GM18505 (cell line): ENCODE measurements around the gene RNU6-1.
A peak's percentile ranks its signal among the peaks of the same experiment; 100 is the strongest.

Experiments used
- ATAC-seq: cut with Tn5 transposase; IDR thresholded peaks from one replicate; pipeline ENCODE4 v1.9.1; 2021; ENCODE audit not compliant: unreplicated experiment
- POLR2A ChIP-seq: IDR thresholded peaks from 4 replicates; pipeline ENCODE4 v1.6.1; 2011; ENCODE audit warnings: borderline replicate concordance; ENCODE audit not compliant: insufficient read depth, insufficient read length; ENCODE audit errors: extremely low read depth

RNU6-1 gene

DNA sequence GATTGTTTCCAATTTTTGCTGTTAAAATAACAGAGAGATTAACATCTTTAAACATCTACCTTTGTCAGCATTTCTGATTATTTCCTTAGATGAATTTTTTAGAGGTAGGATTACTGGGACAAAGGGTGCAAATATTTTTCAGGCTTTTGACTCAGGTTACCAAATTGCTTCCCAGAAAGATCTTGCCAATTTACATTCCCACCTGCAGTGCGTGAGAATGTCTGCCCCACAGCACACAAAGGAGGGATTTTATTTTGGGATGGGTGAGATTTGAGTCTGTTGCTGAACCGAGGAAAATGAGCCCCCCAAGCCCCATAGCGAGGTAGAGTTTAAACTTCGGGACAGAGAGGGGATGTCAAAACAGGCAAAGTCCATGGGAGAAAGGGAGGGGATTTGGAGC, 25.9 kb upstream of the RNU6-1 start:
- no peak for TF ChIP-seq POLR2A
- no peak for ATAC-seq

DNA sequence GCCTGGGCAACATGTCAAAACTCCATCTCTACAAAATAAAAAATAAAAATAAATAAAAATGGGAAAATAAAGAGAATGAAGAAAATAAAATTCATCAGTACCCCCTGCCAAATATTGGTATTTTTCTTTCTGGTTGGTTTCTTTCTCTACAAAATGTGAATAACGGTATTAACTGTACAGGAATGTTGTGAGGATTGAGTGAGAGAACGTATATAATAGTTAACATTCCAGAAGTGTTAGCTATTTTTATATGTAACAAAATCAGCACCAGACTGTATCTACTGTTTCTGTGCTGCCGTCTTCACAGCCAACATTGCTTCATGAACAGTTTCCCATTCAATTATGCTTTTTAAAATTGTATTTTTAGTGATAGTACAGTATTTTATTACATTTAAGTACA, 25.5 kb upstream of the RNU6-1 start:
- no peak for TF ChIP-seq POLR2A
- ATAC-seq, result no peak

DNA sequence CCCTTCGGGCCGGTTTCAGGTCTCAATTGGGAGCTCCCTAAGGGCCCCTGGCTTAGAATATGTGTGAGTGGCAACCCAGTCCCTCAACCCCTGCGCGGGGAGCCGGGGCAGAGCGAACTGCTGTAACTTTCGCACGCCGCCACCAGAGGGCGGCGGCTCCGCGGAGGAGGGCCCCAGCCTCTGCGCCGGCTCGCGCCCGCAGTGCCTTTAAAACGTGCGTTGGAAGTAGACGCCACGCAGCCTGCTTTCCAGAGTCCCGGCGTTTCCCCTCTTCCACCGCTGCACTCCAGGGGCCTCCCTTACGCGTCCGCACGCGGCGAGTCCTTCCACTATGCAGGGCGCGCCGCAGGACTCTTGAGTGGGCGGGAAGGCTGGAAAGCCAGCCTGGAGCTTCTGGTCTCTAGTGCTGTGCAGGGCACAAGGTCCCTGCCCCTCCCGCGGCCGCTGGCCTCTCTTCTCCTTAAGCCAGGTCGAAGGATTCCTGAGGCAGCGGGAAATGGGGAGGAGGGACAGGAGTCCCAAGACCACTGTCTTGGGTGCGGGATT, 23.7 kb upstream of the RNU6-1 start:
- ATAC-seq, result peak; percentile 79
- no peak for TF ChIP-seq POLR2A

DNA sequence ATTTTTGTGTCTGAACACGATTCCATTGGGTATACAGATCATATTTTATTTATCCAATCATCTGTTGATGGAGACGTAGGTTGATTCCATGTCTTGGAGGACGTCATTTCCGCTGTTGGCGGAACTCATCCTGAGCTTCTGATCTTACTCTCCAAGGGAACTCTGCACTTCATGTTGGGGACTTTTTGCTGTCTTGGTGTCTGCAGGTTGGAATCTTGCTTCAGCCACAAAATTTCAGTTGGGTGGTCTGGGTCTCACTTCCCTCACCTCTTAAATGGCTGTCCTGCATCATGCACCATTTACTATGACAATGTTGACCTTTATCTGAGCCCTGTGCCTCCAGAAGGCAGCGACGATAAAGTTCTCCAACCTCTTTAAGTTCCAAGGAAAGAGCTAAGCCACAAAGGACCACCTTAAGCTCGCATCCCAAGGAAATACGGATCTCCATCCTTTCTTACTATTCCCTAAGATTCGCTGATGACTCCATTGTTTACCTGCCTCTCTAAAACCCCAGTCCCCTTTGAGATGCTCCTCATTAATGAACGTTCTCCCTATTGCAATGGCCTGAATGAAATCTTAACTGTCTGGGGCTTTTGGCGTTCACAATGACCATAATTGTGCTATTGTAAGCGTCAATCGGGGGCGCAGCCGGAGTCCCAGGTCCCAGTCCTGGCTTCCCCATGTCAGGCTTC, 23.1 kb upstream of the RNU6-1 start:
- ATAC-seq, result peak; percentile 28
- TF ChIP-seq POLR2A, result no peak

DNA sequence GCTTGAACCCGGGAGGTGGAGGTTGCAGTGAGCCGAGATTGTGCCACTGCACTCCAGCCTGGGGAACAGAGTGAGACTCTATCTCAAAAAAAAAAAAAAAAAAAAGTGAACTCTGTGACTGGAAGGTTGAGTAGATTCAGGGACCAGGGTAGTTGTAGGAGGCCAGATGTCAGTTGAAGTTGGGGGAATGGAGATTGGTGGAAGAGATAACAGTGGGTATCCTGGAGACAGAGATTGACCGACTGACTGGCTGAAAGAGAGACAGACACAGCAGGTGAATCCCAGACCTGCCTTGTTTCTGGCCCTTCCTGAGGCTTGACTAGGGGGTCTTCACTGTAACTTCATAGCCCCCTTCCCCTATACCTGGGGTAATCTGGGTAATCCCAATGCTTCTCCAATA, 22.1 kb upstream of the RNU6-1 start:
- no peak for TF ChIP-seq POLR2A
- ATAC-seq, result no peak

DNA sequence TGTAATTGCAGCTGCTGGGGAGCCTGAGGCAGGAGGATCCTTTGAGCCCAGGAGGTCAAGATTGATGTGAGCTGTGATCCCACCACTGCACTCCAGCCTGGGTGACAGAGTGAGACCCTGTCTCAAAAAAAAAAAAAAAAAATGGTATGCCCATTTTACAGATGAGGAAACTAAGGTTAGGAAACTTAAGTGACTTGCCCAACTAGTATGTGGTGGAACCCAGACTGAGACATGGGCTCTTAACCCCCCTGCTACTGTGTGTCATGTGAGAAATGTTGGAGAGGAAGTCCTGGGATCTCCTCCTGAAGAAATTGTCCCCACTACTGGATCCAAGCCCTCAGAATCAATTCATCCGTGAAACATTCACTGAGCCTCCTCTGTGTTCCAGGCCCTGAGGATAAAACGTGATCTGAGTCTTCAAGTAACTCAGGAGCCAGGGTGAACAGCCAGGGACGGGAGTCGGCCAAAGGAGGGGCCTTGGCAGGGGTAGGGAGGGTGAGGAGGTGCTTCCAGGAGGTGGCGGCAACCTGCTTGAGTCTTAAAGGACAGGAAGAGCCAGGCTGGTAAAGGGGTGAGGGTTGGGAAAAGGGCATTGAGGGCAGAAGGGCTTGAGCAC, 19.6 kb upstream of the RNU6-1 start:
- ATAC-seq, result no peak

DNA sequence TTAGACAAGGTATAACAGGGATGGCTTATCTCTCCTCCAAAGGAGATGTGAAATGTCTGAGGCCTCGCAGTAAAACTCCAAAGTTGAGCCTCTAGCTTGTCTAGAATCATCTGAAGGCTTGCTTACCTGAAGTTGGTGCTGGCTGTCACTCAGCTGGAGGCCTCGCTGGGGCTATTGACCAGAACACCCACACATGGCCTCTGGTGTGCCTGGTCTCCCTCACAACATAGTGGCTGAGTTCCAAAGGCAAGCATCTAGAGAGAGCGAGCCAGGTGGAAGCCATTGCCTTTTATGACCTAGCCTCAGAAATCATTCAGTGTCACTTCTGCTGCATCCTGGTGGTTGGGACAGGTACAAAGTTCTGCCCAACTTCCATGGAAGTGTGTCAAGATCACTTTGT, 17.4 kb upstream of the RNU6-1 start:
- ATAC-seq, result no peak
- no peak for TF ChIP-seq POLR2A

More for the DNA sequence above, 19.6 kb upstream of the RNU6-1 start:
- TF ChIP-seq POLR2A, result no peak

DNA sequence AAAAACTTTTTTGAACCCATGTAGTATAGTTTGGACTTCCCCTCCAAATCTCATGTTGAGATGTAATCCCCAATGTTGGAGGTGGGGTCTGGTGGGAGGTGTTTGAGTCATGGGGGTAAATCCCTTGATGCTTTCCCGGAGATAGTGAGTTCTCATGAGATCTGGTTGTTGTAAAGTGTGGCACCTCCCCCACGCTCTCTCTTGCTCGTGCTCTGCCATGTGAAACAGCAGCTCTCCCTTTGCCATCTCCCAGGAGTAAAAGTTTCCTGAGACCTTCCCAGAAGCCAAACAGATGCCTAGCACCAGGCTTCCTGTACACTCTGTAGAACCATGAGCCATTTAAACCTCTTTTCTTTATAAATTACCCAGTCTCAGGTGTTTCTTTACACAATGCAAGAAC, 16.0 kb upstream of the RNU6-1 start:
- ATAC-seq, result no peak
- TF ChIP-seq POLR2A, result no peak

DNA sequence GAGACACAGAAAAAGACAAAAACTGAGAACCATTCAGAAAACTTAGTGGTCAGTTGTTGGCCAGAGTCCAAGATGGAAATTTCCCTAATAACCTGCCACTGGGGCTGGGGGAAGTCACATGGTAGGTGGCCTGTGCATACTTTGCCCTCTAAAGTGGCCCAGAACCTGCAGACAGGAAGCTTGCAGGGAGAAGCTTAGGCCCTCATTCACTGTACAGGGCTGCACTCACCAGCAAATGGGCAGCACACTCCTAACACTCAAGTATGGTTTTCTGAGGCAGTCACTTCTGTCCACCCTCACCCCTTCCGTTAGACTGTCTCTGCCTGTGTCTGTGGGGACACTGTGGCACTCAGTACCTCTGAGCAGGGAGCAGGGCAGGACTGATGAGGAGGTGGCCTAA, 14.5 kb upstream of the RNU6-1 start:
- TF ChIP-seq POLR2A, result no peak
- ATAC-seq, result no peak

DNA sequence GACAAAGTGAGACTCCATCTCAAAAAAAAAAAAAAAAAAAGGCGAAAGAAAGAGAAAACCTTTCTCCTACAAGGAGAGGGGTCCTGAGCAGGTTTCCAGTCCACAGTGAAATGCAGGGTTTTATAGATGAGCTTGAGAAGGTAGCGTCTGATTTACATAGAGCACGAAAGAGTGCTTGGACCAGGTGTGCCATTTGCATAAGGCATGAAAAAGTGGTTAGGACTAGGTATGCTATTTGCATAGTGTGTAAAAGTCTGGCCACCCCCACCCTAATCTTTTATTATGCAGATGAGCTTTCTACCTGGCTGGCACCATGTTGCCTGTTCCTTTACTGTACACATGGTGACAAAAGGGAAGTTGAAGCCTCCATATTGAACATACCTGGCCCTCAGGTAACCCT, 13.6 kb upstream of the RNU6-1 start:
- no peak for TF ChIP-seq POLR2A
- no peak for ATAC-seq

DNA sequence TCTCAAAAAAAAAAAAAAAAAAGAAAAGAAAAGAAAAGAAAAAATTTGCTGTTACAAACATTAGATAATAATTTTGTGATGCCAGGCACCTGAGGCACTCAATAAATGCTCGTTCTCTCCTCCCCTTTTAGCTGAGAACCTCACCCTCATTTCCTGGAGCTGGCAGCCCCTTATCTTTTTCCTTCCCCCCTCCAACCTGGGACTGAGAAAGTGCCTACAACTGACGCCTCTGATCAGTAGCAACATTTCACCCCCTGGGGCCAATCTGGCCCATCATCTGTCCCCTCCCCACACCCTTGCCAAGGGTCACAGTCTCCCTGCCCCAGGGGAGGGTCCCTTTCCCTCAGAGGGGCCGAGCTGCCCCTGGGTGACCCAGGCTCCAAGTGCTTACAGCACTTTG, 12.6 kb upstream of the RNU6-1 start:
- no peak for ATAC-seq
- no peak for TF ChIP-seq POLR2A

DNA sequence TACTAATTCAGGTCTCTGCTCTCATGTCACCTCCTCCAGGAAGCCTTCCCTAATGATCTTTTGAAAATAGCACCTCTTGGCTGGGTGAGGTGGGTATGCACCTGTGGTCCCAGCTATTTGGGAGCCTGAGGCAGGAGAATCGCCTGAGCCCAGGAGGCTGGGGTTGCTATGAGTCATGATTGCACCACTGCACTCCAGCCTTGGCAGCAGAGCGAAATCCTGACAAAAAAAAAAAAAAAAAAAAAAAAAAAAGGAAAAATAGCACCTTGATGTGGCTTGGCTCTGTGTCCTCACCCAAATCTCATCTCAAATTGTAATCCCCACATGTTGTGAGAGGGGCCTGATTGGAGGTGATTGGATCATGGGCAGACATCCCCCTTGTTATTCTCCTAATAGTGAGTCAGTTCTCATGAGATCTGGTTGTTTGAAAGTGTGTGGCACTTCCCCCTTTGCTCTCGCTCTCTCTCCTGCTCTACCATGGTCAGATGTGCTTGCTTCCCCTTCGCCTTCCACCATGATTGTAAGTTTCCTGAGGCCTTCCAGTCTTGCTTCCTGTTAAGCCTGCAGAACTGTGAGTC, 11.2 kb upstream of the RNU6-1 start:
- ATAC-seq, result no peak
- no peak for TF ChIP-seq POLR2A

DNA sequence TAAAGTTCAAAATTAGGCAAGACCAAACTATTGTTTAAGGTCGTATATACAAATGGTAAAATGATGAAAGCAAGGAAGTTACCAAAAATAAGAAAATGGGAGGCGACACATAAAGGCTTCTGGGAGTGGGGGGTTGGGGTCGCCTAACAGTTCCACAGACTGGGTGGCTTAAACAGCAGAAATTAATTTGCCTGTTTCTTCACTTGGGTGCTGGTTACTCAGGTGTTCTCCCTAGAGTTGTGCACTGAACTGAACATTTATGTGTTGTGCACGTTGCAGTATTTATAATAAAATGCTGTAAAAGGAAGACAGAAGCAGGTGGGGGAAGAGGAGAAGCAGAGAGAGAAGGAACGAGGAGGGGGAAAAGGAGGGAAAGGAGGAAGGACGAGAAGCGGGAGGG, 10.5 kb upstream of the RNU6-1 start:
- TF ChIP-seq POLR2A, result no peak
- ATAC-seq, result no peak

DNA sequence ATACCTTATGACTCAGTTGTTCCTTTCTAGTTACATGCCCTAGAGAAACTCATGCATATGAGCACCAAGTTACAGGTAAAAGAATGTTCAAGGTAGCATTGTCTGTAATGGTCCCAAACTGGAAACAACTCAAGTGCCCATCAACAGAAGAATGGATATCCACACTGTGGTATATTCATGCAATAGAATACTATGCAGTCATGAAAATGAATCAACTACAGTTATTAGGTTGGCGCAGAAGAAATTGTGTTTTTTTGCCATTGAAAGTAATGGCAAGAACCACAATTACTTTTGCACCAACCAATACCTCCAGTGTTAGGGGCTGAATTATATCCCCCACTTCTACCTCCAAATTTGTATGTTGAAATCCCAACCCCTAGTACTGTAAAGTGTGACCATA, 9.7 kb upstream of the RNU6-1 start:
- ATAC-seq, result no peak
- TF ChIP-seq POLR2A, result no peak
